ENCODE data around the gene GGACT.

The GGACT gene

DNA sequence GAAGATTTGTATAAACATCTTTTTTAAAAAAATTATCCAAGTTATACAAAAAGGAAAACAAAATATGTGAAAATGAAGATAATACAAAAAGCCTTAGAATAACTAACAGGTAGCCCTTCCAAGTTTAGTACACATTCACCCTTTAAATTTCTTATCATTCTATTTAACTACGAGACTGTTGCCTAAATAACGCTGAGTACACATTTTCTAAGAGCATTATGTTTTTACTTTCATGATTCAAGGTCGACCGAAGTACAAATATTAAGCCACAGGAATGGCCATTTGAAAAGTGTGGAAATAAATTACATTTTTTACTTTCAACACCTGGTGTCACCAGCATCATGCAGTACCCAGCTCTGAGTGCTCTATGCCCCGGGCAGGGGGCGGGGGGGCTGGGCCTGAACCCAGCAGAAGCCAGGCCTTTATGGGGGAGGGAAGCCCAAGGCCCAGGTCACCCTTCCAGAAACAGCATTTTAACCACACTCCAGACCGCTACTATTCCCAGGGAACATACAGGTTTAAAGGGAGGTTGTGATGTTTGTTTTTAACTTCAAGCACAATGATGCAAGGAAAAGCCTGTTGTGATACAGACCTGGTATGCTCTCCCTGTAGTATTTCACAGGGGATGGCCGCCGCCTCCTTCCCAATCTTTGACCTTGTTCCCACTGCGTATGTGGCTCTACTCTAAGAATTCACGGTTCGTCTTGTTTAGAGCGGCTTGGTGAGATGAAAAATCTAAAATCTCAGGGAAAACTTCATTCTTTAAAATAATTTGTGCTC, 24.0 kb downstream of the GGACT start:
- H3K27ac ChIP-seq = no peak overlapping the region
- TF ChIP-seq ZFX (IDR thresholded peaks at IDR 0.05; ENCODE audit: borderline replicate concordance) = no peak
- TF ChIP-seq, protein P1, sequence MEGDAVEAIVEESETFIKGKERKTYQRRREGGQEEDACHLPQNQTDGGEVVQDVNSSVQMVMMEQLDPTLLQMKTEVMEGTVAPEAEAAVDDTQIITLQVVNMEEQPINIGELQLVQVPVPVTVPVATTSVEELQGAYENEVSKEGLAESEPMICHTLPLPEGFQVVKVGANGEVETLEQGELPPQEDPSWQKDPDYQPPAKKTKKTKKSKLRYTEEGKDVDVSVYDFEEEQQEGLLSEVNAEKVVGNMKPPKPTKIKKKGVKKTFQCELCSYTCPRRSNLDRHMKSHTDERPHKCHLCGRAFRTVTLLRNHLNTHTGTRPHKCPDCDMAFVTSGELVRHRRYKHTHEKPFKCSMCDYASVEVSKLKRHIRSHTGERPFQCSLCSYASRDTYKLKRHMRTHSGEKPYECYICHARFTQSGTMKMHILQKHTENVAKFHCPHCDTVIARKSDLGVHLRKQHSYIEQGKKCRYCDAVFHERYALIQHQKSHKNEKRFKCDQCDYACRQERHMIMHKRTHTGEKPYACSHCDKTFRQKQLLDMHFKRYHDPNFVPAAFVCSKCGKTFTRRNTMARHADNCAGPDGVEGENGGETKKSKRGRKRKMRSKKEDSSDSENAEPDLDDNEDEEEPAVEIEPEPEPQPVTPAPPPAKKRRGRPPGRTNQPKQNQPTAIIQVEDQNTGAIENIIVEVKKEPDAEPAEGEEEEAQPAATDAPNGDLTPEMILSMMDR (IDR thresholded peaks at IDR 0.05) = no peak

DNA sequence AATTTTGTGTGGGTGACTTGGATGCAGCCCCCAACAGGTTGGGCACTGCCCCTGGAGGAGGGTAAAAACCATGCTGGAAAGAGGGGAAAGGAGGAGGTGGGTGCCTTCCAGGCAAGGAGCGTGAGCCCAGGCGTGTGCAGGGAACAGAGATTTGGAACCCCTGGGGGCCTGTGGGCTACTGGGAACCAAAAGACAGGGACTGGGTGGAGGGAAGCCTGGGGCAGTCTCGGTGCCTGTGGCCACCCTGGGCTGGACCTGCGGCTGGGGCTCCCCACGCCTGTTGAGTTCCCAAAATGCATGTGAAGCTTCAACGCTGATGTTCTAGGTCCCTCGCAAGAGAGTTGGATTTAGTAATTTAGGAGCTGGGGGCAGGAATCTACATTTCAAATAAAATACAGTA, 24.8 kb downstream of the GGACT start:
- H3K27ac ChIP-seq = no peak overlapping the region
- TF ChIP-seq, protein P1 (IDR thresholded peaks at IDR 0.05) = no peak
- no peak for TF ChIP-seq ZFX (IDR thresholded peaks at IDR 0.05; ENCODE audit: borderline replicate concordance)

DNA sequence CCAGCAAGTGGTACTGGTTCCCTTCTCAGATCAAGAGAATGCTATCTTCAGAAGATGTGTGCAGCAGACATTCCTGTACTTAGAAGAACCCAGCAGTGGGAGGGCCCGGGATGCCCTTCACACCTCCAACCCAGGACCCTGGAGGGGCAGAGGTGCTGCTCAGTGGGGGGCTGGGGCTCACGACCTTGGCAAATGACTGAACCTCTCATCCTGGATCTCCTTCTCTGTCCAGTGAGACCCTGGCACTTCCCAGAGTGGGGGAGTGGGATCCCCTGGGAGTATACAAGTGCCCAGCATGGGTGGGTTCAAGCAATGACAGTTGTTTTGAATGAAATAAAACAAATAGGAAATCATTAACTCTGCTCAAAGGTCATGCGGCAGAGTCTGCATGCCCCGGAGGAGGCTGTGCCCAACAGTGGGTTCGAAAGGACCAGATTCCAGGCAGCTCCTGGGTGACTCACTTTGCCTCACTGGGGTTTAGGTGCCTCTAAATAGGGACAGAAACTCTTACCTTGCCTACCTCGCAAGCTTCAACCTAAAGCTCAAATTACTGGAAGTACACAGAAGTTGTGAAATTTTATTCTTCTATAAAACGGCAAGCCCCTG, 26.9 kb downstream of the GGACT start:
- H3K27ac ChIP-seq = no peak overlapping the region
- TF ChIP-seq, protein P1 (IDR thresholded peaks at IDR 0.05) = no peak
- no peak for TF ChIP-seq ZFX (IDR thresholded peaks at IDR 0.05; ENCODE audit: borderline replicate concordance)

DNA sequence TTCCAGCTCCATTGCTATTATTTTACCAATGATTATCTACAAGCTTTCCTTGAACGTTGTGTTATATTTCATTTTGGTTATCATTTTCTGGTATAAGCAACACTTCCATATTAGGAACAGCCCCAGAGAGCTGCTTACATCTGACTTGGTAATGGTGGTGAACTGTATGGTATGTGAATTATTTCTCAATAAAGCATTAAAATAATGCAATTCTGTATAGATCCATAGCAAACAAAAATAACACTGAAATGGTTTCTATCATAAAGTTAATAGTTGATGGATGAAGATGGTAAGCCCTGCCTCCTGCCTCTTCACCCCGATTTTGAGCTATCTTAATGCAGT, 27.5 kb downstream of the GGACT start:
- H3K27ac ChIP-seq = no peak overlapping the region
- TF ChIP-seq, protein P1 (IDR thresholded peaks at IDR 0.05) = no peak
- no peak for TF ChIP-seq ZFX (IDR thresholded peaks at IDR 0.05; ENCODE audit: borderline replicate concordance)

DNA sequence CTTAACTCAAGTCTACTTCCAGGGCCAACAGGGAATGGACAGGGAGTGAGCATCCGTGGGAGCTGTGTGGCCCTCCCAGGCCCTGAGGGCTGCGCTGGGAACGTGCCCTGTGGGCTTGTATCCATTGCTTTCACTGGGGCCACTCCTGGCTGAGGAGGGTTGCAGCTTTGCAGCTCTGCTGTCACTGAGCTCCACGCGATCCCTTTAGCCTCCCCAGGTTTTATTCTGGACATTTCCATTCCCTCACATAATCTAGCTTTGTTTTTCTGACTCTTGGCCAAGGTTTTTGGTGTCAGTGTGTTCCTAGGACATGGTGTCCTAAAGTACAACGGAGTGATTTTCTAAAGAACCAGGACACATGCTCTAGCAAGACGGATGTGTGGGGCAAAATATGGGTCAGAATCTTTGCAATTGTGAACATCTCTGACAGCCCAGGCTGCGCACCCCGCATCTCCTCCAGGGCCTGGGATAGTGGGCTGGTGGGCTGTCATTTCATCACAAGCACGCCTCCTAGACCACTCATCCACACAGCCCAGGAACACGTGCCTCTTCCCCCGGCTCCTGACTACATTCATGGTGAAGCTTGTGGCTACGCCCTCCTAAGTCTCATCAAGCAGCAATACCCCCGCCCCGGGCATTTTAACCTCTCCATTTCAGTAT, 28.0 kb downstream of the GGACT start:
- TF ChIP-seq, protein P1 (IDR thresholded peaks at IDR 0.05) = no peak
- TF ChIP-seq ZFX (IDR thresholded peaks at IDR 0.05; ENCODE audit: borderline replicate concordance) = no peak
- no peak overlapping the region for H3K27ac ChIP-seq

DNA sequence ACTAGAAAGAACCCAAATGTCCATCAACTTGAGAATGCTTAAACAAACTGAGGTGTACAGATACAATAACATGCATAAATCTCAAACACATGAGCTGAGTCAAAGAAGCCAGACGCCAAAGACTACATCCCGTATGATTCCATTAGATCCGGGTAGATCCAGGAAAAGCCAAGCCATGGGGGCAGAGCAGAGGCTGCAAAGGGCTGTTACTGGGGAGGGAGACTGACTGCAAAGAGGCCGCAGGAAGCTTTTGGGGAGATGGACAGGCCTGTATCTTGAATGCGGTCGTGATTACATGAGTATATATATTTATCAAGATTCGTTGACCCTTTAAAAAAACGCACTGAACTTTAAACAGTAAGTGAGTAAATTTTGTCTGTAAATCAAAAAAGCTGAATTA, 28.7 kb downstream of the GGACT start:
- no peak overlapping the region for H3K27ac ChIP-seq
- TF ChIP-seq, protein P1 (IDR thresholded peaks at IDR 0.05) = no peak
- TF ChIP-seq ZFX (IDR thresholded peaks at IDR 0.05; ENCODE audit: borderline replicate concordance) = no peak

DNA sequence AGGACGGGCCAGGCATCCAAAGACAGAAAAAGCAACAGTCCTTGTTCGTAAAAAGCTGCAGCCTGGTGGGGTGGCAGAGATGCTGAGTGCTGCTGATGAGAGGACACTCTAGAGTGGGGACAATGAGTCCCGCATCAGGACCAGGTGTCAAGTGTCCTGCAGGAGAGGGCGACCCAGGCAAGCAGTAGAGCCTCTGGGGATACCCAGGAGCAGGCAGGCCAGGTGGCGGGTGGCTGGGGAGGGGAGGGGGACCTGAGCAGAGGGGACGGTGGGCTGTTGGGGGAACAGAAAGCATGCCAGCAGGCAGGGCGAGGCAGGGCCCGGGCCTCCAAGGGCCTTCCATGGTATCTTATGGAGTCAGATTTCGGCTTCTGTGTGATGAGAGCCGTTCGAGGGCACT, 35.8 kb downstream of the GGACT start:
- TF ChIP-seq, protein P1 (IDR thresholded peaks at IDR 0.05) = no peak
- no peak overlapping the region for H3K27ac ChIP-seq

Measured in 22Rv1 (cell line).